Mucosa of gallbladder (tissue), 1 donor: ENCODE measurements around the gene APBB2. TPM values are rescaled to one million over a fixed set of nuclear protein-coding genes. Genes with fewer than 3 reads are reported as not detected.

Experiments
- DNase-seq: peaks from one replicate; pipeline ENCODE4 v3.0.0-alpha.2; 2020; ENCODE audit warnings: low spot score
- total RNA-seq: library from RNA; stranded (reverse); gene quantifications from one replicate; pipeline ENCODE4 v1.2.1, GENCODE V29; 2021
- donor health status: DM: no; HTN: no; CAD: no.

APBB2 gene
- total RNA-seq, 1 donor from 2014 or later, result 44.9 TPM

DNA sequence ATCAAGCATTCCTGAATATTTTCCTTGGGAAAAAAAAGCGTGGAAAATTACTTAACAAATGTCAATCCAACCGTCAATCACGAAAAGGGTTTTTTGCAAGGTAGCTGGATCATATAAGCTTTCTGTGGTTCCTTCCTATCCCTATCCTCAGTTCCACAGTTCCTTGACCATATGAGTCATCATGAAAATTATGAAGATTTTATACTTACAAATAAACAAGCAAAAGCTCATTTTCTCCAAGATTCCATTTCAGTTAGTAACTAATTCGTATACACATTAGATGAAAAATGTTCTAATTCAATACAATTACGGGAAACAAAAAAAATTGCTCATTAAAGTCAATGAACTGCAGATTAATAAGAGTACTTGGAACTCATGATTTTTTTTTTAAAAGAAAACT, 235.8 kb downstream of the APBB2 start:
- no peak for DNase-seq

DNA sequence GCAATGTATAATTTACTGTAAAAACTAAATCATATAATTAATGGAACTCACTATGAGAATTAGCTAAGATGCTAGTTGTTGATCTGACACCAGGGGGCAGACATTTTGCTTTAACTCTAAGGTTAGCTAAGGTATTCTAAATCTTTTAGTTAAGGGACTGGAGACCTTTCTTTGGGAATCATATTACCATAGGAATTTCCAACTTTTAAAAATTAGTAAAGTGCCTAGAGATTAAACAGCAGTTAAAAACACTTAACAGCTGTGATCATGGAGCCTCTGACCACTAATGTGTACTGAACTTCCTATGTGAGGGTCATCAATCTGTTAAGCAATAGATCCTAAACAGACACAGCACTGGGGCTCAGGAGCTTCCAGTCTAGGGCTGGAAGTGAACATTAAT, 238.0 kb downstream of the APBB2 start:
- DNase-seq, result peak; percentile 40

DNA sequence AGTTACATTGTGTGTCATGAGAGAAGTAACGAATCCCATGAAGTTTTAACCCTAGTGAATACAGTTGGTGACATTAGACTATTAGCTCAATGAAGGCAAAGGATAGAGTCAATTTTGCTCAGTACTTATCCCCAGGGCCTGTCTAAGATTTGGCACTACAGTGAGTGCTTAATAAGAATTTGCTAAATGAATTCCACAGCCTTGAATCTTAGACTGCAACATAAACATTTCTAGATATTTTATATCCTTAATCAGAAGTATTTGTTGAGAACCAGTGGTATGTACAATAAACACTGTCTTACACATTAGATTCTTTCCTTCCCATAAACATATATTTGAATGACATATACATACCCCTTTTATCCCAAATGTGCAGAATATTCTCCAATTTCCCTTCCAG, 241.6 kb downstream of the APBB2 start:
- no peak for DNase-seq

DNA sequence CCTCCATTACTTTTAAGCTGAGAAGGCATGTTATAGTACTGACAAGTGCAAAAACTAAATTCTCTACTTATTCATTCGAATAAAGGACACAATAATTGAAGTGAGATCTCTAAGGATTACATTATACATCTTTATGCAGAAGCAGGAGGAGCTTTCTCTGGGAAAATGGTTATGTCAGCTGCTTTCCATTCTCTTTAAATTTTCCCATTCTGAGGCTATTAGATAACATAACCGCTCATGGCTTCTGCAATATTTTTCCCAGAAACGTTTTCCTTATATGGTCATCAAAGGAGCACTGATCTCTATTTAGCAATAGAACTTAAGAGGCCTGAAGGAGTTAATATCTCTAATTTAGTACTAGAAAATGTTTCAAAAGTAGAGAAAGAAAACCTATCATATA, 243.0 kb downstream of the APBB2 start:
- DNase-seq, result no peak

DNA sequence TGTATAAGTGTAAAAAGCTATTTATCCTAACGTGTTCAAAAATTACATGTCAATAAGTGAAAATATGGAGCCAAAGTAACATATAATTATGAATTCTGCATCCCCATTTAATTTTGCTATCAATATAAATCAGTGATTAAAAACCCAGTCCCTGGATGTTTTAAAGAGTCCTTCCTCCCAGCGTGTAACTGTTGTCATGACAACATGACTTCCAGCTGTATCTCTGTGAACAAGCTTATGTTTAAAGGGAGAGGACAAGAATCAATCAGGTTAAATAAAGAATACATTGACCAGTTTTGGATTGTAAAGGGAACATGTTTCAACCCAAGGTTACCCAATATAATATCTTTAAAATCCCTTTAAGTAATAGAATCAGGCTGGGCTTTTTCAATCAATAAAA, 244.8 kb downstream of the APBB2 start:
- DNase-seq, result no peak

DNA sequence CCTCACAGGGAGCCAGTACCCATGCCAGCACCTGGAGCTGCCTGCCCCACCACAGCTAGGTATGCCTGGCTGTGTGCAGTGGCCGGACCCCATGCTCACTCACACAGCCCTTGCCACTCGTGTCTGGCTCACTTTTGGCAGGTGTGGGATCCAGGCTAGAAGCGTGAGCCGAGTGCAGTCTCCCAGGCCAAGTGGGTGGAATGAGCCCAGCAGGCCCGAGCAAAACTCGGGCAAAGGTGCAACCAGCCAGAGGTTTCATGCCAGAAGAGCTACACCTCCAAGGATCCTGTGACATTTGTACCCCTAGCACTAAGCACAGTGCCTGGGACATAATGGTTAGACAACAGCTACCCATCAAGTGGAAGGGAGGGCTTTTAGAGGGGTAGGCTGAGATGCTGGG, 246.8 kb downstream of the APBB2 start:
- no peak for DNase-seq

DNA sequence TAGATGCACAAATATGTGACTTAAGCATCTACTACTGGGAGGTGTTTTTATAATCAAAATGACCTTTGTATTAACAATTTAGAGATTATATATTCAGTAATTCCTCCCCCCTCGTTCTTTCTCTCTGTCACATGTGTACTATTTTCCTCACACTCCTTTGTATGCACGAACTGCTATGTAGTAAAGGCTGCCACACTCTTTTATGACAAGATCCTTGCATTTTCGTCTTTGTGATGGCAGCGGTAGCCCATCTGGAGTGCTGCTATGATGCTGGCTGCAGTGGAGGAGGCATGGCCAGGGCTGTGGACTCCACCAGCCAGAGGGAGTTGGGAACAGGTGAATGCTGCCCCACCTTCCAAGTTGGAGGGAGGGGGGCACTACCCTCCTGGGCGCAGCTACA, 248.3 kb downstream of the APBB2 start:
- DNase-seq, result no peak

DNA sequence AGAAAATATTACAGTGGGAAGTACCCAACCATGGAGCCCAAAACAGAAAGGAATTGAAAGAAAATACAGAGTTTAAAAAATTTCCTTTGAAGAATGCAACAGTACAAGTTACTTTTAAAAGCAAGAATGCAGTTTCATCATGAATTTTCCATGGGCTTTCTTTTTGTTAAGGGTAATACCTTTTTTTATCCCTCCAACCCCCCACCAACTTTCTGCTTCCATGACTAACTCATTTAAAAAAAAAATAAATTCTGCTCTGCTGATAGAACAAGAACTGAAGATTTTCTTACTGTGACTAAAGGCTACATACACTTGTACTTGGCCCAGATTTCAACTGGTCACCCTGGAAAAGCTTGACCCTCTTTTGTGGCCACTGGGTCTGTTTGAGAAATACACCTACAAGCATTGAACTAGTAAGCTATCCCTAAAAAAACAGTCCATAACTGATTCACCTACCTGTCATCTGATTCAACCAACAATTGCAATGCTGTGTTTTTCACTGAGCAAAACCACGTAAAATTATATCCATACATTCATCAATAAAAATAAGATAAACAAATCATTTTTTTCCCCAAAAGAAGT, 250.4 kb downstream of the APBB2 start:
- DNase-seq, result no peak

DNA sequence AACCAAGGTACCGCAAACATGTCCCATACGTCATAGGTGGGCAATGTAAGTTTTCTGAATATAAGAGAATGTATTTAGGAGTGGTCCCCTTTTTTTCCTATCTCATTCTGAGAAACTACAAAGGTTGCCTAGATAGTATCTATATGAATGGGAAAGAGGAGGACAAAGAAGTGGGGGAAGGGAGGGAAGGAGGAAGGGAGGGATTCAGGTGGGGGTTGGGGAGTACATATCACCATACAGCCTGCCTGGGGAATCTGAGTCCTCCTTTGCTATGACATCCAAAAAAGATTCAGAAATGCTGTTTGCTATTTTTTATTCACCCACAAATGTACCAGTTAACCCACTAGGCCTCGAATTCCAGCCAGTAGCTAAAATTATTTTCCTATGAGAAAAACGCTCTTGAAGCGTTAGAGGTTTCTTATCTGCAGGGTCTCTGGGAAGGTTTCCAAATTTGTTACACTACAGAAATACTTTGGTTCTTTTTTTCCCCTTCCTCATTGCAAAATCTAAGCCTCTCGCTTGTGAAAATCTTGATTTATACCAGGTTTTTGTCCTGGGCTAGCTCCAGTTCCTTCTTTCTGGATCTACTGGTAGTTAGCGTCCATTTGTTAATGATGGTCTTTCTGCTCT, 251.7 kb downstream of the APBB2 start:
- DNase-seq, result no peak

DNA sequence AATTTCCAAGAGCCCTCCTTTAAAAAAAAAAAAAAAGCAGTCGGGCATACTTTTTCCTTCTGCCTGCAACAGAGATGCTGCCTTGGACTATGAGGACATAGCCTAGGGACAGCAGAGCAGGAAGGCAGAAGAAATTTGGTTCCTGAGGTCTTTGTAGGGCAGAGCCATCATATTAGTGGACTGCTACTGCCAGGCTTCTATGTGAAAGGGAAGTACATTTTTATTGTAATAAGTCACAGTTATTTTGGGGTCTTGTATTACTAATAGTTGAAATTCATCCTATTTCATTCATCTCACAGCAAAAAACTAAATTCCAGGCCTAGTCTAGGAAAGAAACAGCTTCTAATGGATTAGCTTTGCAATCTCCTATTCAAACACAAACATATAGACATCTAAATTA, 253.4 kb downstream of the APBB2 start:
- no peak for DNase-seq

DNA sequence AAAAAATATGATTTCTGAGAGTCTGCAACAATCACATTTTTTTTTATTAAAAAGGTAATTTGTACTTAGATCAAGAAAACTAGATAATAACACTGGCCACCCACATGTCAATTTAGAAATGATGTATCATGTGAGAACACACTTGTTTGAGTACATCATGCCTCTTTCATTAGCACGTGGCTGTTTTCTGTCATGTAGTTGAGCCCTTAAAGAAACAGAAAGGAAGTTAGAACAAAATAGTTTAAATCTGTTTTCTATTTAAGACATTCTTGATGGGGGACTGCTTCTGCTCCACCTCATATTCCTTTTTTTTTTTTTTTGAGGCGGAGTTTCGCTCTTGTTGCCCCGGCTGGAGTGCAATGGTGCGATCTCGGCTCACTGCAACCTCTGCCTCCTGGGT, 257.1 kb downstream of the APBB2 start:
- no peak for DNase-seq

DNA sequence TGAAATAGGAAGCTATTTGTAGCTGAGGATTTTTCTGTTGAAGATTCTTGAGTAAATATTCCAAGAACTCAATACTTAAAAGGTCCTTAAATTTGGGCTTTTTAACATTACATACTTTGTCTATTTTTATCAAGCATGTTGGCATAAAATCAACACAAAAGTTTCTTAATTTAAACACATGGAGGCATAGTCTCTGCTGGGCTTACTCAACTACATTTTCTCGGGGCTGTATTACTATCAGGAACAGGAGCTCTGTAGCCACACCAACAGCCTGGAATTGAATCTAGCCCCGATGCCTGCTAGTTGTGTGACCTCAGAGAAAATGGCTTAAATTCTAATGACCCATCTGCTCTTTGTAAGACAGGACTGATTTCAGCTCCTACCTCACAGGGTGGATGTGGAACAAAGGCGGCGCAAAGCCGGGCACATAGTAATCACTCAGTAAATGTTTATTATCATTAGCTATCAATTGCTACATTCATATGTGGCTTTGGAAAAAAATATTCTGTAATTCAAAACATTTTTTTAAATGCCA, 257.6 kb downstream of the APBB2 start:
- no peak for DNase-seq

DNA sequence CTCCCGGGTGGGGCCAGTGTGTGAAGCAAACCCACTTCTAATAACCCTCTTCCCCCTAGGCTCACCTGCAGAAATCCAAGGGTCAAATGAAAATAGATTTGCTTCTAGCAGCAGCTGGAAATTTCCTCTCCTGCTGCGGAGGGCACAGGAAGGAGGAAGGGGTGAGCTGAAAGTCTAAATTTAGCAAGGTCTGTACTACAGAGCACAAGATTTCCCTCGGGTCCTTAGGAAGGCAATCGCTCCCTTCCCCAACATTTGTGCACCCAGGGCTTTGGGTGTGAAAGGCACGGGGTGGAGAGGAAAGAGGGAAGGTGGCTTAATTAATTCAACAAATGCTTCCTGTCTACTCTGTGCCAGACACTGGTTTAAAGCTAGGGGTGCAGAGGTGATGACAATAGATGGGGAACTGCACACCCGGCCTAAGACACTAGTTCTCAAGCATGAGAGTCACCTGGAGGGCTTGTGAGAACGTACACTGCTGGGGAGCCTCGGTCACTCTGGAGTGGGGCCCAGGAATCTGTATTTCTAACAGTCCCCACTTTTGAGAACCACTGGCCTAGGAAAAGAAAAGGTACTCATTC, 260.2 kb downstream of the APBB2 start:
- DNase-seq, result no peak

DNA sequence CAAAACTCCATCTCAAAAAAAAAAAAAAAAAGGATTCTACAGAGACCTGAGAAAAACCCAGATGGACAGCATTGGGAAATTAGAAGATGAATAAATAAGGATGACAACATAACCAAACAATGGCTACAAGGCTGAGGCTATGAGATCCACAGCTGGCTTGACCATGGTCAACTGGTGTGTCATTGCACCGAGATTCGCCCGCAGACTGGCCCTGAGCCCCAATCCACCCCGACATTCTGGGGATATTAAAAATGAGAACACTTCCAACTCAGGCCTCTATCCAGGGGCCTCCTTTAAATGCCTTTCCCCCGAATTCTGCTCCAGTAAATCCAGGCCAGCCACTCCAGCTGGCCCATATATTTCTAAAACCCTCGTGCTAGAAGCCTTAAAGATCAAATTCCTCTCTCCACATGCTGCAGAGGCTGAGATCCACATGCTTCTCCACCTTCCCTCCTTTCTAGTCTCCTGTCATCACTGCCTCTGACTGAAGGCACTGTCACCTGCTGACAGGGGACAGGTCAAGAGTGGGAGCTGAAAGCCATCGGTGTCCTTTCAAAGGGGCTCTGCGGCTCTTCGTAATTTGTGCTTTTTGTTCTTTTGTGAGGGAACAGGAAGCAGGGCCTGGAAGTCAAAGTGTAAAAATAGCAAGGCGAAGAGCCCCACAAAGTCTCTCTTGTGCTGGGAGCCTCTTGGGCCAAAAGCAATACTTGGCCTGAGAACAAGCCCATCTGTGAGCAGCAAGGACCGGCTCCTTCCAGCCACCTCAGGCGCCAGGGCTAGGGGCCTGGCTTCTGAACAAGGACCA, 260.9 kb downstream of the APBB2 start:
- no peak for DNase-seq

DNA sequence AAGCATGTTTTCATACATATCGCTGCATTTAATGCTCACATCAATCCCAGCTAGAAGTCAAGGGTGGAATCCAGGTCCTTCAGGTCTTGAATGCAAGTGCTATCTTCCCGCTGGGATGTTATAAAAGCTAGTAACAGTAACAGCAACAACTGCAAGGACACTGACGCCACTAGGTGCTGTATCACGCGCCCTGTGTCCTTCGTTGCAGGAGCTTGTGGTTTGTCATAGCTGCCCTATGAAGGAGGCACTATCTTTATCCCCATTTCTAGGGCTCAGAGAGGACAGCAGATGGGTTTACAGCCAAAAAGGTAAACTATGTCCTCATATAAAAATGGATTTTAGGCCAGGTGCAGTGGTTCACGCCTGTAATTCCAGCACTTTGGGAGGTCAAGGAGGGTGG, 261.7 kb downstream of the APBB2 start:
- DNase-seq, result no peak

DNA sequence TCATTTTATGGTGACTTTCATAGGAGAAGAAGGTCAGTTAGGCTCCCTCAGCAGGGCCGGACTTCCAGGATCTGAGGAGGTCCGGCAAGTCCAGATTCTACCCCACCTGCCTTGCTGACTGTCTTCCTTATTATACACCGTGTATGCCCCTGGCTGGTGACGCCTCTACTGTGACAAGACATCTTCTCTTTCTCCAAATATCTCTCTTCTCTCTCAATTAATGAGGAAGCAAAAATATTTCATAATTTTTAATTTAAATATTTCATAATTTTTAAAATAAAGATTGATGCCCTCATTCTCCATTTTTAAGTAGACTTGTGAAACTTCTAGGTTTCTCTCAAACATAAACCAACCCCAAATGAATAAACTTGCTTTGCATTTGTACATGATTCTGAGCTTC, 262.1 kb downstream of the APBB2 start:
- no peak for DNase-seq

DNA sequence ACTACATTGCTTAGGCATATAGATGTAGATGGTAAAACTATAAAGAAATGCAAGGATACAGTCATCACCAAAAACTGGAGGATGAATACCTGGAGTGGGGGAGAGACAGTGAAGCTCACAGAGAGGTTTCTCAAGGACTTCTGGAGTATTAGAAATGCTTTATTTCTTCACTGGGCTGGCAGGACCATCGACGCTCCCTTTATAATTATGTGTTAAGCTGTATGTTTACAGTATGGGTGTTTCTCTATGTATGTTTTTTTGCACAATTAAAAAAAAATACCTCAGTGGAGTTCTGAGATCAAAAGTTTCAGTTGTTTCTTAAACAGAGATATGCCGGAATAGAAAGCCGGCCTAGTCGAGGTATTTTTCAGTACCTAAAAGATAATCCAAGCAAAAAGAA, 263.3 kb downstream of the APBB2 start:
- no peak for DNase-seq

DNA sequence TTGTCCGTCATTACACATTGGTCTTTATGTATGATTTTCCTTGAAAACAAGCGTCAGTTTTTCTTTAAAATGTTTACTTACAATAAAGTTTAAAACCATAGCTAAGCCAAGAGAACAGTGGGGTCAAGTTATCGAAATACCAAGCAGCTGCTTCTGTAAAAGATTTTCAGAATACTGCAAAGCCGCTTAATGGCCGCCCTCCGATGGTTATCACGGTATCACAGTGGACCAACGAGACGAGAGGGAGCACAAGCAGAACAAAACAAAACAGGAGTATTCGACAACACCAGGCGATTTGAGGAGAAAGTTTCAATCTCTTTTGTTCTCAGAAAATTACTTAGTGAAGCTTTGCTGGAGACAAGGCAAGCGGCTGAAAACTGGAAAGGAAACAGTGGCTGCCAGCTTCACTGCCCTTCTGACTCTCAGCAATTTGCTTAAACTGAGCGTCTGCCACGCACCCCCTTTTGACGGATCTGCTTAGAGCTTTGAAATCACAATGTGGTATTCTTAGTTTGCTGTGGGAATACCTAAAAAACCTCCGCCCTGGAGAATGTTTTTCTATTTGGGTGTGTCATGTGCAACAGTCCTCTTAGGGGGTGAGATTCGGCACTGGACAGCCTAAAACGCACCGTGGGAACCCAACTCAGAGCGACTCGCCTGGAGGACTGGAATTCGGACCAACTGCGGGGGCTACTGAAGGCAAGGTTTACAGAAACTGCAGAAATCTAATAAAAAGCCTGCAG, 264.8 kb downstream of the APBB2 start:
- no peak for DNase-seq

DNA sequence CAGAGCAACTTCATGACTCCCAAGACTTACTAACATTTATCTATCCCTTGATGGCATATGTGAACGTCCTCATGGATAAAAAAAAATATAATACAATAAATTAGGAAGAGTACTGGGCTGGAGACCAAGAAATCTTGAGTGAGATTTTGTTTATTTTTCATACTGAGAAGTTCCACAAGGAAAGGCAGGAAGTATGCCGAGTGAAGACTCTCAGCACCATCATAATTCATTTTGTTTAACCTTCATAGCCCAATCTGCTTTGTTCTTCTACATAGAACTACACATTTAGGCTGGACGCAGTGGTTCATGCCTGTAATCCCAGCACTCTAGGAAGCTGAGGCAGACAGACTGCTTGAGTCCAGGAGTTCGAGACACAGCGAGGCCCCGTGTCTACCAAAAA, 266.3 kb downstream of the APBB2 start:
- no peak for DNase-seq

DNA sequence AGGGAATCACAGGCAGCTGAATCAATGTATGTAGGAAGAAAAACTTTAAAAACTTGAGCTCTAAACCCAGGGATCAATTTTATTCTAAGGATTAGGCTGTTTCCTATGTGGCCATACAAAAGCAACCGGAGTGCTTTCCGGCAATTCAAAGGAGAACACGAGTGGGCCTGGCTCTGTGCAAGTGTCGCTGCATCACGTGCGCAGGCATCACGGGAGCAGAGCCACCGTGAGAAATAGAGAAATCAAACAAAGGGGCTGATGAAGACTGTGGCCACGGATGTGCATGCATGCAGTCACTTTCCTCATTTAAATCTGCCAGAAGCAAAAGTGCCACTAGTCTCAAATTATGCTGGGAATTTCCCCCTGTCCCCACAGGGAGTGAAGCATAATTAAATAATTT, 267.7 kb downstream of the APBB2 start:
- no peak for DNase-seq

DNA sequence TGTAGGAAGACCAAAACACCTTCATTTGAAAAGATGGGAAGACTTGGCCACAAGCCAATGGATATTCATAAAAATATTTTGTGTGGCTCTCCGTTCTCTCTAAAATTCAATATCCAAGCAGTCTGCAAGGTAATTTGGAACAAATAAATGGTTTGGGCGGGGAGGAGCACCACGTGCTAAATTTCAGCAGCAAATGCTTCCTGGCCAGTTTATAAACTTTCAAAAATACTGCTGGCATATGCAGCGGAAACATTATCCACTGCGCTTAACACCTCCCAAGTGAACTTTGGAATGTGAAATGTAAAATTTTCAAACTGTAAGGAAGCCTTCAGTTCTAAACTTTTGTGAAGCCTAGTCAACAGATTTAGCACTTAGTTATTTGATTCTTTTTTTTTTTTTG, 273.6 kb downstream of the APBB2 start:
- no peak for DNase-seq

DNA sequence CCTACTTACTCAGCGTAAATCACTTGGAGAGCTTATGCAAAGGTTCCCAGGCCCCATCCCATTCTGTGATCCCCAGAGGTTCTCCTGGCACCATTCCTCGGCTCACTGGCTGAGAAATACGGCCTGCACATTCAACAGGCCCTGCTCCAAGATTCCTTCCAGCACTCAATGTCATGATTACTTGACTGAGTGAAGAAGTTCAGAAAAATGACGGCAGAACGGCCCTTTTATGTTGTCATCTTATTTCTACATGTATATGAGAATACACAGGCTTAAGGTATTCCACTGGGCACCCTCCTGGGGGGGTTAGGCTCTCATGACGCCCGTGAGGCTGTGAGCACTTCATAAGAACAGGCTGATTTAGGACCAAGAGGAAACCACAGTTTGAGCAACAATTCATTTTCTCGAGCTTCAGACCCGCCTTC, 274.0 kb downstream of the APBB2 start:
- no peak for DNase-seq
